CD4-positive, alpha-beta T cell treated with Interleukin-10 for 1 hour (primary cell): Measurements from ENCODE around the gene RECK.

Experiments used
- DNase-seq: peaks from one replicate; pipeline ENCODE4 v3.0.0-alpha.2; 2020

The RECK gene

DNA sequence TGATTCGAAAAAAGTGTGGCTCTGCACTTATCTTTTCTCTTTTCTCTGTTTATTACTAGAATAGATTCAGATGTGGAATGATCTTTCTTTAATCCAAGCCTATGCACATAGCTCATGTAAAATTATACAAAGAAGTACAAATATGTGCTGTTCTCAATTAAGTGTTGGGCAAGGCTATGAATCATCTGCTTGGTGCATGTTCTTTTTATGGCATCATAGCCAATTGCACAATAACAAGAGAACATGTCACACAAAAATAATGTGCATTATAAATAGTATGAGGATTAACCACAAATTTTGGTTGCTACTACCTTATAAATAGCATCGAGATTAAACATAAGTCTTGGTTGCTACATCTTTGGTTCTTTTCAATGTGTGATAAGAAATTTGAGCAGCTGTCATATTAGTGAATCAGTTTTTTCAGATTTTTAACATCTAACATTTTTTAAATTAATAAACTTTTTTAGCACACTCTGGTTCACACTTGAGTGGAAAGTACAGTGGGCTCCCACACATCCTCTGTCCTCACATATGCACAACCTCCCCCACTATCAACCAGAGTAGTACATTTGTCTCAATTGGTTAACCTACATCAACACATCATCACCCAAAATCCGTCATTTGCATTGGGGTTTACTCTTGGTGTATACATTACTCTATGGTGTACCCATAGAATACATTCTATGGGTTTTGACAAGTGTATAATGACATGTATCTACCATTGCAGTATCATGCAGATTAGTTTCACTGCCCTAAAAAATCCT lies 6.8 kb upstream of the RECK start:
- DNase-seq, result no peak

DNA sequence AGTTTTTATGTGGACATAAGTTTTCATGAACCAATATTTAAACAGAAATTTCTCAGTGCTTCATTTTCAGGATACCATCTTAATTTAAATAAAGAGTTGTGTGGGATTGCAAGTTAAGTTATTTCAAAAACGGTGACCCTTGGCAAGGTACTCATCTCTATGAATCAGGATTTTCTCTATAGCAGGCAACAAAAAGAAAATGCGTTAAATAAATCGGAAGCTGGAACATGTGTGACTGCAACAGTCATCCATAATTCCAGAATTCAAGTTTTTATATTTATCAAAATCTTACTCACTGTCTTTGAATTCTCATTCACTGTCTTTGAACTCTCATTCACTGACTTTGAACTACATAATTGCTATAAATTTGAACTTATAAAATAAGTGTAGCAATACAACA lies 5.8 kb upstream of the RECK start:
- DNase-seq, result no peak

DNA sequence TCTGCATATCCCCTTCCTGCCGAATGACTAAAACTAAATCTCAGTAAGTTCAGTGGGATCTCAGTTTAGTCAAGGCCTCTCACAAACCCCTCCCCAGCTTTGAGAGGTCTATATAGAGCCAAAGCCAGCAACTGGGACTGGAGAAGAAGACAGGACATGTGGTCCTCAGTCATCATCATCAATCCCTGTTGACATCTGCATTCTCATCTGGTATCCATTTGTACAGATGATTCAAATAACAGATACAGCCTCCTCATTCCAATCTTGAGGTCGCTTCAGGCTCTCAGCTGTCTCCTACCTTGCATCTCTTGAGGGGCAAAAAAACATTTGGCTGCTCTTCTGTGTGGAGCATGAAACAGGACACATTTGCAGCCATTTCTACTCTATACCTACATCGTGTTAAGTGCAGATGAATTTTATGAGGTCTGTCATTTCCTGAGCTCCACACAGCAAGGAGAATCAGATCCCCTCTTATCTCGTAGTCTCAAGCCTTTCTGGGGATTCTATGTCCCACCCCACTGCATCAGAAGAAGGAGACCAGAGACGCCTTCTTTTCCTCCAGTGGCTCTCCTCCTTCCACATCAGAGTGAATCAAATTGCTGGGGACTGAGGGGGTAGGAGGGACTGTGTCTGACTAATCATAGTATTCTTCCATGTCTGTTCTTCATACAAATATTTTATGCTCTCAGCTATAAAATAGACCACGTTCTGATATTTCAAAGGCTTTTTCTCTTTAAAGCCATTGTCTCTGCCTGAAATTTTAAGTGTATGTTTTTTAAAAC lies 4.7 kb upstream of the RECK start:
- DNase-seq, result no peak

DNA sequence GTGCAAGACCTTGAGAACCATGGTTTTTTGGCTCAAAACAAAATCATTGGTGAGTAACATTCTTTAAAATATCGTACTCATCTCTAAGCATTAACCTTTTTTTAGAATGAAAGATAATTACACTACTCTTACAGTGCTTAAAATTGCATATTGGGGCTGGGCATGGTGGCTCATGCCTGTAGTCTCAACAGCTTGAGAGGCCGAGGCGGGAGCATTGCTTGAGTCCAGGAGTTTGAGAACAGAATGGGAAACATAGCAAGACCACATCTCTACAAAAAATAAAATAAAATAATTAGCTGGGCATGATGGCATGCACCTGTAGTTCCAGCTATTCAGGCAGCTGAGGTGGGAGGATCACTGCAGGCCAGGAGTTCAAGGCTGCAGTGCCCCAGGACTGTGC lies 2.9 kb upstream of the RECK start:
- DNase-seq, result no peak

DNA sequence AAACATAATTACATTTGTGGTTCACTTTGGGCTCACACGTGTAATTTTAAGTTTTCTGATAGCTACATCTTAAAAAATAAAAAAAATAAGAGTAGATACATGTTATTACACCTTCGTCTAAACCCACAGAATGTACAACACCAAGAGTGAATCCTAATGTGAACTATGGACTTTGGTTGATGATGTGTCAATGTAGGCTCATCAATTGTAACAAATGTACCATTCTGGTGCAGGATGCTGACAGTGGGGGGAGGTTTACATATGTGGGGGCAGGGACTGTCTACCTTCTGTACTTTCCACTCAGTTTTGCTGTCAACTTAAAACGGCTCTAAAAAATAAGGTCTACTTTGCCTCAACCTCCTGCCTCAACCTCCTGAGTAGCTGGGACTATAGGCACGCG lies 2.5 kb upstream of the RECK start:
- no peak for DNase-seq

DNA sequence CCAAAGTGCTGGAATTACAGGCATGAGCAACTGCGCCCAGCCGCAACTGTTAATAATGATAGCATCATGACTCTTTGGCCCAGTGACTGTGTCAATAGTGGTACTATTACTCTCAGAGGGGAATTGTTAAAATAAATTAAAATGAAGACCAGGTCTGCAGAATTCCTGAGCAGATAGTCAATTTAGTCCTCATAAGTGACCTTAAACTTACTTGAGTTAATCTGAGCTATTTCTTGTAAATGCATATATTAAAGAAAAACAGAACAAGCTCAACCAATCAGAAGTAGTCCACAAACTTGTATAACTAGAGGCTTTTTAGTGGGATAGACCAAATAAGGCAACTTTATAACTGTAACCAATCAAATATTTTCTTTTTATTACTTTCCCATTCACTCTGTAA lies 1.7 kb upstream of the RECK start:
- no peak for DNase-seq

DNA sequence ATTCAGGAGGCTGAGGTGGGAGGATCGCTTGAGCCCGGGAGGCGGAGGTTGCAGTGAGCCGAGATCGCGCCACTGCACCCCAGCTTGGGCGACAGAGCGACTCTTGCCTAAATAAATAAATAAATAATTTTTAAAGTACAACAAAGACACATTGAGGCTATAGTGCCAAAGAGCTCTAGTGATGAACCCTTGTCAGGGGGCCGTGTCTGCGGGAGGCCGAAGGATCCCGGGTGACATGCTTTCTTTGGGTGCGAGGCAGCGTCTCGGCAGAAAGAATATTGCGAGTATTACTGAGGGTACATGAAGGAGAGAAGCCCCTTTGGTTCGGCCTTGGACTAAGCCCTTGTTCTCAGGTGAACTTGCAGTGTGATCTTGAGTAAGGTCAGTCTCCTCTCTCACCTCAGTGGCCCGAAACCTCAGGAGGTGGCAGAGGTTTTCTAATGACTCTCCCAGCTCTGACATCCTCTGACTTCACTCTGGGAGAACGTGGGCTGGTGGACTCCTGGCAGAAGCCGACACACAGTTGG lies 397 bp upstream of the RECK start:
- no peak for DNase-seq

DNA sequence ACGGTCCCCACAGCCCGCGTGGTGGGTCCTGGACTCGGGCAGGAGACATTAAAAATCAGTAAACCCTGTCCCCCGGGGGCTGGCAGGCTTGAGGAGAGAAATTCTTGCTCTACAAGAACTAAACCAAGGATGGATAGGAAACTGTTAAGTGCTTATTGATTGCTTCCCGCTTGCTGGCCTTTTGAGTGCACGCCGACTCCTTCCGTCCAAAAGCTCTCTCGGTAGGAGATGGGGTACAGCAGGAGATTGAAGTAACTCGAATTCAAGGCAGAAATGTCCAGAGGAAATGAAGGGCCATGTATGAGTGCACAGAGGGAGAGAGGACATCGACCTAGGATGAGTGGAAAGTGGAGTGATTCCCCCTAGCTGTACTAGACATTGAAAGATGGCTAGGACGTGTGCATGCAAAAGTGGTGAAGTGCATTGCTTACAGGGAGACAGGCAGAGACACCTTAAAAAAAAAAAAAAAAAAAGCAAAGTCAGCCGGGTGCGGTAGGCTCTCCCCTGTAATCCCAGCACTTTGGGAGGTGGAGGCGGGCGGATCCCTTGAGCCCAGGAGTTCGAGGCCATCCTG lies 923 bp downstream of the RECK start:
- DNase-seq, result no peak

DNA sequence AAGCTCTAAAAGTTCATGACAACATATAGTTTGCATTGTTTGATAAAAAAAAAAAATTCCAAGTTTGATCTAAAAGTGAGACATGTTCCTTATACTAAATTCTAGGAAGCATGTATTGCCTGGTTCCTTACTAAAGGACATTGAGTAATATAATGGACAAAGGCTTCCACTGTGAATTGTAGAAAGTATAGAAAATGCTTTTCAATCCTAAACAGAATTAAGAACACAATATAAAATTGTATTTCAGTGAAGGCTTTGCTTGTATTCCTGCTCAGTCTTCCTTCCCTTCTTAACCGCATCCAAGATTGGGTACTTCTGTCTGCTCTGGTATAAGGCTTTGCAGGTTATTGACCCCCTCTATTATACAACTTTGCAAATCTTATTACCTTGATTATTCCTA lies 2.4 kb downstream of the RECK start:
- no peak for DNase-seq

DNA sequence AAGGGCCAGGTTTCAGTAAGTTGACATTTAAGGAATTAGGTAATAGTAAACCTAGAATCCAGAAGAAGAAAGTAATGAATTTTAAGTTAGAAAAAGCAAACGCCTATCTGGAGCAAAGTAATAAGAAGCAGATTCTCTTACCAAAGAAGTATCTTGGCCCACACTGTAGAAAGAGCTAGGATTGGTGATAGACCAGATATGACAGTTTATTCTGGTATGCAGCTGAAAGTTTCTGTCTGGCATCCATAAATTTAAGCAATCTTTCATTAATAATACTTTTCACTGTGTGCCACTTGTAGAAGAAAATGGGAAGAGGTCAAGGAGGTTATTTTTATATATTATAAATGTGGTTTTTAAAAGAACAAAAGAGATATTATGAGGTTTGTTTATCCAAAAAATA lies 3.0 kb downstream of the RECK start:
- DNase-seq, result no peak

DNA sequence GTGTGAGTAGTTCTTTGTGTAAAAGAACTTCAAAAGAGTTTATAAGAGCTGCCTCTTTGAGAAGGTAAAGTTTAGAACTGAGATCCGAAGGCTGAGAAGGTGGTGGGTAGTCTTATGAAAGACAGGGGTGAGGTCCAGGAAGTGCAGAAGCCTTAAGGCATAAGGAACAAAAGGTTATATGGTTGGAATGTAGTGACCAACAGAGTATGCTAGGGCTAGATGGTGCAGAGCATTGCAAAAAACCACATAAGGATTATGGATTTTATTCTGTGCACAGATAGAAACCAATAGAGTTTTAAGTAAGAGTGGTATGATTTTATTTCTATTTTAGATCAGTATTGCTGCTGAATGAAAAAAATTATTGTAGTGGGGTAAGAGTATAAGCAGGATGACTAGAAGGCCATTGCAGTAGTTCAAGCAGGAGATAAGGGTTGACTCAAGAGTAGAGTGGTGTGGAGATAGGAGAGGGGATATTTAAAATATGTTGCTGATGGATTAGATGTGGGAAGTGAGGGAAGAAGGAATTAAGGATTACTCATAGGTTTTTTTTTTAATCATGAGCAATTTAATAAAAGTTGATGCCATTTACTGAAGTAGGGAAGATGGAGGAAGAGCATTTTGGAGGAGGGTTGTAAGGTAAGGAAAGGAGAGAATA lies 3.7 kb downstream of the RECK start:
- no peak for DNase-seq

DNA sequence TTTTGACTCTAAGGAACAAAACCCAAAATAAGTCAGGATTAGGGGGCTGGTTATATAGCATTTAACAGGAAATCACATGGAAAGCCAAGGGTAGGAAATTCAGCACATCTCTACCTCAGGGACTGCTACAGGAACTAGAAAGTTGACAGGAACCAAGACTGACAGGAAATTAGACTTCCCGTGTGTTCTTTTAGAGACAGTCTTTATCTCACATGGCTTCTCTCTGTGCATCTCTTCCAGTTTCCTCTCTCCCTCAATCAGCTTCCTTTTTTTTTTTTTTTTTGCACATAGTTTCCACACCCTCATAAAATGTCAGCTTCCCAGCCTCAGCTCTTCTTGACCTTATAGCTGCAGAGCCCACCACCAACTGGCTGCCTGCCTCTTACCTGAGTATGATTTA lies 4.8 kb downstream of the RECK start:
- no peak for DNase-seq

DNA sequence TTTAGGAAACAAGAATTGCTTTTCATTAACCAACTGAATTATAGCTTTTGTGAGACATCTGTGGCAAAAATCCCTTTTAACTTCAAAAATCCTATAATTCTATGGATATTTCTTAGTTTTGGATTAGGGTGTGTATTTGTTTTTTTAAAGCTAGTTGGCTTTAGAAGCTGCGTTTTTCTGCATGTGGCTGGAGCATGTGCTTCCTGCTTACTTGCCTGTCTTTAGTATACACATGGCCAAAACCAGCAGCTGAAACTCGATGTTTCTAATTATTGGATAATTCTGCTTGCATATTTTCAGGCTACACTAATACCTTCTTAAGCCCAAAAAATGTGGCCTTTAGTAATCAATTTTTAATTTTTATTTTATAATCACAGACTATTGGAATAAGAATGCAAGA lies 8.9 kb downstream of the RECK start:
- no peak for DNase-seq

DNA sequence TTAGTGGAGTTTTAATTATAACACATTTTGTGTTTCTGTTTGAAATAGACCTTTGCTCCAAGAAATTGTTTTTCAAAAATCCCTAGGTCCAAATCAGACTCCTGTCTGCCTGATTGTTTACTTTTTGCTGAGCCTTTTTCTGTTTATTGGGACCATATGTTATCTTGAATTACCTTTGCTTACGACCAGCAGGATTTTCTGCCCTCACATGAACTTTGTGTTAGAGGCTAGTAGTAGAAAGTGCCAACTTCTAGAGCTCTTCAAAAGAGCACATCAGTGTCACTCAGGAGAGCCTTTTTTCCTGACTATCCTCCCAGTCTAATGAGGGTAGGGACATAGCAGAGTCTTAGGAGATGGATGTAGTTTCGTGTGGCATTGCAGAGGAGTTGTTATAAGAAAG lies 10.2 kb downstream of the RECK start:
- no peak for DNase-seq

DNA sequence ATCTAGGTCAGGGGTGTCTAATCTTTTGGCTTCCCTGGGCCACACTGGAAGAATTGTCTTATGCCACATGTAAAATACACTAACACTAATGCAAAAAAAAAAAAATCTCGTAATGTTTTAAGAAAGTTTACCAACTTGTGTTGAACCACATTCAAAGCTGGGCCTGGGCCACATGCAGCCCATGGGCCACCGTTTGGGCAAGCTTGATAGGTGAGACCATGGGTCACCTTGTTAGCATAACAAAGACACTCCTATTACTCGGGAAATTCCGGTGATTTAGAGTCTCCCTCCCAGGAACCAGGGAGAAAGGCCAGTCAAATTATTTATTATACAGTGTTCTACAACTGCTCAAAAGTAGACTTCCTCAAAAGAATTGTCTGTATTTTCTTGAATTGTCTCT lies 12.7 kb downstream of the RECK start:
- no peak for DNase-seq

DNA sequence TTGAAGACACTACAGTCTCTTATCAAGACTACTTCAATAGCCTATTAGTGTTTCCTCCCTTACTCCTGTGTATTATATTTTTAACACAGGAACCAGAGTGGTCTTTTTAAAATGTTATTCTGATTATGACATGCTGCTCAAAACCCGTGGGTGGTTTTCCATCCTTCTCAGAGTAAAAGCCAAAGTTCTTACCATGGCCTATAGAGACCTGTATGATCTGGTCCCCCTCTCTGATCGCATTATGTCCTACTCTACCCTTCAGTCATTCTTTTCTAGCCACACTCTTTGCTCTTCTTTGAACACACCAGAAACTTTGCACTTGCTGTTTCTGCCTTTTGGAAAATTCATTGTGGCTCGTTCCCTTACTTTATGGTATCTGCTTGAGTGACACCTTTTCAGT lies 13.8 kb downstream of the RECK start:
- DNase-seq, result no peak

DNA sequence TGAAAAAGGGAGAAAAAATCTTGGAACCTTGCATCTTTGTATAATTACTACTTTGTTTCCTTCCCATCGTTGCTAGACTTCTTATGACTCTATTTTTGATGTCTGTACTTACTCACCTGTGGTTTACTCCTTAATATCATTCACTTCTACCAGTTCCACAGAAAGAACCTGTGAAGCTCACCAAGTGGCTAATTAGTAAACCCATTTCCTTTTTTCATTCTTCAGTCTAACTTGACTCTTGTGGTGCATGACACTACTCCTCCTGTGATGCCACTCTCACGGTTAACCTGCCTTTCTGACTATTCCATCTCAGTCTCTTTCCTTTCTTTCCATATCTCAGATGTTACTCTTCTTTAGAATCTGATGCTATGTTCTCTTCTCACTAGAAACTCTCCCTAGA lies 14.6 kb downstream of the RECK start:
- DNase-seq, result no peak

DNA sequence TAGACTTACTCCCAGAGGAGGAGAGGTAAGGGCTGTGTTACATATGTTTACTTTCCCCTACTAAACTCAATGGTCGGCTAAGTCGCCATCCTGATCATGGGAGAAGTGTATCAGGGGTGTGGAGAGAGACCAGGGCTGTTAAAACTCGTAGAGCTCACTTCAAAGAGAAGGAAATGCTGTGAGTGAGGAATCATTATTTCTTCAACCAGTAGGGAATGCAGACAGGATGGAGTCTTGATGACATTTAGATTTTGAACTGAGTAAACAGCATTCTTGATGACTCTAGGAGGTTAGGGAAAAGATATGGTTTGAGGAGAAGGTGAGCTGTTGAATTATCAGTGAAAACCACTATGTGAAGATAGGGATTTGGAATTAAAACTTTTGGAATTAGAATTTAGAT lies 17.3 kb downstream of the RECK start:
- DNase-seq, result no peak

DNA sequence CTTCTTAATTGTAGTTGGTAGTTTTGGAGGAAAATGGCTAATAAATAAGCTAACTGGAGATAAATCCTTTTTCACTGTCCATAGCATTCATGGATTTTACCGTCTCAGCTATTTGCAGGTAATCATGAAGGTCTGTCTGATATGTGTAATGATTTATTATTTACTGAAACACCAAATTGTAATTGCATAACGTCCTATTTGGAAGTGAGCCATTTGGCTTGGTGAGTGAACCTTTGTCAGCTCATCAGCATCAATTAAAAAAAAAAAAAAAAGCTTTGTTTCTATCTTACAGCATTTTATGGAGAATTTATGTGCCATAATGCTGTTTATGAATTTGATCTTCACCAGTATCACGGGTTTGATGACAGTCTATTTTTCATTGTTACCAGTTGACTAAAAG lies 20.2 kb downstream of the RECK start:
- DNase-seq, result no peak

DNA sequence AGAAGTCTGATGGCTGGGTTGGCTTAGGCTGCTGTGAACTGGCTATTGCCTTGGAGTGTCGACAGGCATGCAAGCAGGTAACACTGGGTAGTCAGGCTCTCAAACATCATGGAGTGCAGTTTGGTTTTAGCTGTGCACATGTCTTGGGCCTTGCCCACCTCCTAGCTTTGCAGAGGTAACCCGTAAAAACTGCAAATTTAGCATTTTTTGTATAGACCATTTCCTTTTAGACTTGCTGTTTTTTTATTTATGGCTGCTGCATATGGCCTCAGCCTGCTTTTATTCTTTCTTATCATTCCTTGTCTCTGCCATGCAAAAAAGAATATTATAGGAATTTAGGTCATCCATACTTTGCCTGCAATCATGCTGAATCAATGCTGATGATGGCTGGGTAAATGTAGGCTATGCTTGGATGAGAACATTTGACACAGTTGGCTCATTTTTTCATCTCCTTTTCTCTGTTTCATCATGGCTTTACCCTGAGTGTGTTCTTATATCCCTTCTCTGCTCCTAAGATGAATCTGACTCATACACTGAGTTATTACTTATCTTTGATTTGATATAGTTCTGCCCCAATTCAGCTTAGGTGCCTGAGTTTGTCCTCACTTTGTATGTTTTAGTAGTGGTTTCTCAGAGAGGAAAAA lies 27.2 kb downstream of the RECK start:
- DNase-seq, result no peak

DNA sequence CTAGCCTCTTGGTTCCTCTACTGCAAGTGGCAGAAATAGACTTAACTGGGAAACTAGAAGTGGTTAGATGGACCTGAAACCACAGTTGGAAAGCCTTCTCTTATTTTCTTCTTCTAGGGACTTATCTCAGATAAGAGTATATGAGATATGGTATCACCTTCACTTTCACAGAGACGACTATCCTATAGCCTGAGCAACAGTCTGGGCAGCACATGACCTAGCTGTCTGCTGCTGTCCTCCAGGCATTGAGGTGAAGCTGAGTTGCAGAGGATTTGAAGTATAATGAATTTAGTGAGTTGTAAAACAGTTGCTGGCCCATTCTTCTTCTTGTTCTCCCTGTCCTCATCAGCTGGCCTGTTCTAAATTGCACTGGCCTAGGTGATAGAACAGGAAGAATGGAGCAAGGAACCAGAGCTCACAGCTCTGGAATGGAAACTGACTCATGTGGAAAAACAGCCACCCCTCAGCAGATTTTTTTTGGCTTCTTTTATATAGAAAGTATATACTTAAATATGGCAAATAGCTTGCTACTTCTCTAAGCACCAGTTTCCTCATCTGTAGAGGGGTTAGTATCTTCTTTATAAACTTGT lies 27.8 kb downstream of the RECK start:
- no peak for DNase-seq

DNA sequence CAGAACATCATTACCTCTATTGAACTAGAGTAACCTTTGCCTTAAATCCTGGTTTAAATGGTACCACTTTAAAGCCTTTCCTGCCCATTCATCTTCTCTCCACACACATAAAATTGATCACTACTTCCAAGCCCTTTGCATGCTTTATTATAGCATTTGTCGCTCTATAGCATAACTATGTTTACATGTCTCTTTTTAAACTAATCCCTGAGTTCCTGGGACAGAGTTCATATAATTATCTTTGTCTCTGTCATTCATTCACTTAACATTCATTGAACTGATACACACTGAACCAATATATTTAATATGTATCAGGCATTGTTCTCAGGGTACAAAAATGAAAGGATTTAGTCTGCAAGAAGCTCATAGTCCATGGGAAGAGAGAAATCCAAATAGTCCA lies 37.3 kb downstream of the RECK start:
- DNase-seq, result no peak
